Stomach (tissue), 4 donors: ENCODE results near the gene JAK1.

Experiments used
- CTCF ChIP-seq, 7 experiments: fragments of 450-650 bp in 4 of 7; fragments of 200-600 bp in 3 of 7; sonication (generic) in 3 of 7; IDR thresholded peaks; one replicate each; pipeline ENCODE4 v1.5.1; 2016 to 2019; ENCODE audit warnings: antibody characterized with exemption in 7 of 7, control low read depth in 2 of 7, mild to moderate bottlenecking in 1 of 7
- POLR2A ChIP-seq, 4 donors: fragments of 450-650 bp; IDR thresholded peaks; one replicate each; pipeline ENCODE4 v1.6.1; 2016; ENCODE audit warnings: antibody characterized with exemption in 4 of 4, control low read depth in 2 of 4, mild to moderate bottlenecking in 1 of 4, moderate library complexity in 1 of 4

- TF ChIP-seq POLR2A (IDR thresholded peaks at IDR 0.05) (no peak), CTCF (IDR thresholded peaks at IDR 0.05) (no peak)
Observed at GRCh38 chr1:64995316-64995715, 29.0 kb upstream of the JAK1 start.
